Midbrain (tissue), 1 donor: ENCODE measurements around the gene ZC3H18.

Experiments used
- DNase-seq: peaks from one replicate; lab custom pipeline; 2025; lab: John Stamatoyannopoulos, UW

ZC3H18 gene

GRCh38 chr16:88532434-88533241 is 37.6 kb upstream of the ZC3H18 start:
- no peak for DNase-seq

- DNase-seq = peak; percentile 49
Measured at GRCh38 chr16:88533381-88533917, 36.8 kb upstream of the ZC3H18 start.

DNA sequence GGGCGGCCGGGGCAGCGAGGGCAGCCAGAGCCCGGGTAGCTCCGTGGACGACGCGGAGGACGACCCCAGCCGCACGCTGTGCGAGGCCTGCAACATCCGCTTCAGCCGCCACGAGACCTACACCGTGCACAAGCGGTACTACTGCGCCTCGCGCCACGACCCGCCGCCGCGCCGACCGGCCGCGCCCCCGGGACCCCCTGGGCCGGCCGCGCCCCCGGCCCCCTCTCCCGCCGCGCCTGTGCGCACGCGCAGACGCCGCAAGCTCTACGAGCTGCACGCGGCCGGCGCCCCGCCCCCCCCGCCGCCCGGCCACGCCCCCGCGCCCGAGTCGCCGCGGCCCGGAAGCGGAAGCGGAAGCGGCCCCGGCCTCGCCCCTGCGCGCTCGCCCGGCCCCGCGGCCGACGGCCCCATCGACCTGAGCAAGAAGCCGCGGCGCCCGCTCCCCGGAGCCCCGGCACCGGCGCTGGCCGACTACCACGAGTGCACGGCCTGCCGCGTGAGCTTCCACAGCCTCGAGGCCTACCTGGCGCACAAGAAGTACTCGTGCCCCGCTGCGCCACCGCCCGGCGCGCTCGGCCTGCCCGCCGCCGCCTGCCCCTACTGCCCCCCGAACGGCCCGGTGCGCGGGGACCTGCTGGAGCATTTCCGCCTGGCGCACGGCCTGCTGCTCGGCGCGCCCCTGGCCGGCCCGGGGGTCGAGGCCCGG is 36.1 kb upstream of the ZC3H18 start:
- peak; percentile 63 for DNase-seq

DNA sequence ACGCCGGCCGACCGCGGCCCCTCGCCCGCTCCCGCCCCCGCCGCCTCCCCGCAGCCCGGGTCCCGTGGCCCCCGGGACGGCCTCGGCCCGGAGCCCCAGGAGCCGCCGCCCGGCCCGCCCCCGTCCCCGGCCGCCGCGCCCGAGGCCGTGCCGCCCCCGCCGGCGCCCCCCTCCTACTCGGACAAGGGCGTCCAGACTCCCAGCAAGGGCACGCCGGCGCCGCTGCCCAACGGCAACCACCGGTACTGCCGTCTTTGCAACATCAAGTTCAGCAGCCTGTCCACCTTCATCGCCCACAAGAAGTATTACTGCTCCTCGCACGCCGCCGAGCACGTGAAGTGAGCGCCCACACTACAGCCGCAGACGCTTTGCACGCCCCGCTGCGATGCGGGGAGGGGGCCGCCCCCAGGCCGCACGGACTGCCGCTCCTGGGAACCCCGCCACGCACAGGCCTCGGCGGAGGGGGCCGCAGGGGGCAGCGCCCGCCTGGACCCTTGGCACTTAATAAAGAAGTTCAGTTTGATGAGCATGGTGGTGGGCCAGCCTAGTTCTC is 35.5 kb upstream of the ZC3H18 start:
- no peak for DNase-seq

DNA sequence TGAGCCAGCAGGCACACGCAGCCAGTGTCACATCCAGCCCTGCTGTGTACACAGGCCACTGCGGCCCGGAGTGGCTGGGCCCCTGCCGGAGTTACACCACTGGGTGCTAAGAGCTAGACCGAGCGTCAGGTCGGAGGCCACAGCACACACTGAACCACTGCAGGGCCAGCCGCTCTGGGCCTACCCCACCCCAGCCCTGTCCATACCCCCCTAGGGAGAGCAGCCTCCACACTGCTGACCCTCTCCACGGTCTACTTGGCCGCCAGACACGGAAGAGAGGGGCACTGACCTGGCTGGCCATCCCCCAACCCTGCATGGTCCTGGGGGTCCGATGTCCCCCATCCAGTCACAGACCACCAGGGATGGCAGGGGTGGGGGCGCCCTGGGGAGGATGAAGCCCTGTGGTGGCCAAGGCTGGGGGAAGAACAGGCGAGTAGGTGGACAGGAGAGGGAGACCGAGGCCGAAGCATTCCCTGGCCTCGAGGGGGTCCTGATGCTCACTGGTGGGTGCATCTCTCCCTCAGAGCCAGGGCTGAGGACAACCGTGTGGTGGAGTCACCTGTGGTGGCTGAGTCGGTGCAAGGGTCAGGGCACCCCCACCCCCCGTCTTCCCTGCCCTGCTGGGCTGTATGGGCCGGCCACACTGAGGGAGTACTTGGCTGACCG is 34.9 kb upstream of the ZC3H18 start:
- no peak for DNase-seq

DNA sequence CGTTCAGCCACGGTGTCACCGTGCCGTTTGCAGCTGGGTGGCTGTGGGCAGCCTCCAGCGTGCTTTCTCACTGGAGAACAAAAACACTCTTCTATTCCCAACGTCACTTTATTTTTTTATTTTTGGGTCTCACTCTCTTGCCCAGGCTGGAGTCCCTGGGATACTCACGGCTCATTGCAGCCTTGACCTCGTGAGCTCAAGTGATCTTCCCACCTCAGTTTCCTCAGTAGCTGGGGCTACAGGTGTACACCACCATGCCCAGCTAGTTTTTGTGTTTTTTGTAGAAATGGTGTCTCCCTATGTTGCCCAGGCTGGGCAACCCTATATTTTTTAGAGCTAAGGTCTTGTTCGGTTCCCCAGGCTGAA is 34.4 kb upstream of the ZC3H18 start:
- no peak for DNase-seq

DNA sequence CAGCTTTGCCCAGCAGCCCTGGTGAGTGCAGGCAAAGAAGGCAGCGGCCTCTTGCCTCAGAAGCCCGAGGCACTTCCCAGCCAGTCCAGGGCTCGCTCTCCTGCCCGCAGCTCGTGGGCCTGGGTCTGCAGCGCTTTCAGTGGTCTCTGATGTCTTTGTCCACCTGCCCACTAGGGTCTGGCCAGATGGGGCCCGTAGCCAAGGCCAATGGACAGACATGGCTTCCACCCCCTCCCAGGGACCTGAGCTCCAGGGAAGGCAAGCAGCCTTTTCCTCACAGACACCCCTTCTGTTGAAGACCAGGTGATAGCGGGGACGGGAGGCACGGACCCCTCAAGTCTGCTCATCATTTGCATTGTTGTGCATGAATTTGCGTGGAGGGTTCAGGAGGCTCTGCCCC is 33.7 kb upstream of the ZC3H18 start:
- no peak for DNase-seq

DNA sequence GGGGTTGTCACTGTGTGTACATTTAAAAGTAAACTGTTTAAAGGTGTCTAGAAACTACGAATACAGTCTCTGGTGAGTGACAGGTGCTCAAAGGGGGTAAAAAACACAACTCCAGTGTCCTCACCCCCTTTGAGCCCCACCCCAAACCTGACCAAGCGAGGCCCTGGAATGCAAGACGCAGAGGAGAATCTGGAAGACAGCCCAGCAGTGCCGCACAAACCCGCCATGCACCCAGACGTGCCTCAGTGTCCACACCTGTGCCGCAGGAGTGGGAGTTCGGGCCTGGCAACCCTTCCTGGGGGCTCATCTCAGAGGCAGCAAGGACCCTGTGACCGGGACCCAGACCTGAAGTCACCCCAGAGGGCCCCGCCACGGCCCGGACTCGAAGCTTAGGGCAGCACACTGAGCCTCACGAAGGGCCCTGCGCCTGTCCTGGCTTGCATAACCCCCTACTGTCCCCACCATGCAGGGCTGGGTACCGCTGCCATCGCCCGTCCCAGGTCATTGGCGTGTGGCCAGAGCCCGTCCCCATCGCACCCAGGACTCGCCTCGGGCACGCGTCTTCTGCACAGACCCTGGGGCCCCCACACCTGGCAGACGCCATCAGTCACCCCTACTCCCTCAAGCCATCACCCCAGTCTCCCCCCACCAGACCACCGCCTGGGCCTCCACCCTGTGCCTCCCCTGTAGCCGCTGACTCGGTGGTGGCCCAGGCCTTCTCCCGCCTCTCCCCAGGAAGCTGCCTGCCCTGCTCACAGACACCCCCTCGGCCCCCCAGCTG is 33.0 kb upstream of the ZC3H18 start:
- DNase-seq = no peak

DNA sequence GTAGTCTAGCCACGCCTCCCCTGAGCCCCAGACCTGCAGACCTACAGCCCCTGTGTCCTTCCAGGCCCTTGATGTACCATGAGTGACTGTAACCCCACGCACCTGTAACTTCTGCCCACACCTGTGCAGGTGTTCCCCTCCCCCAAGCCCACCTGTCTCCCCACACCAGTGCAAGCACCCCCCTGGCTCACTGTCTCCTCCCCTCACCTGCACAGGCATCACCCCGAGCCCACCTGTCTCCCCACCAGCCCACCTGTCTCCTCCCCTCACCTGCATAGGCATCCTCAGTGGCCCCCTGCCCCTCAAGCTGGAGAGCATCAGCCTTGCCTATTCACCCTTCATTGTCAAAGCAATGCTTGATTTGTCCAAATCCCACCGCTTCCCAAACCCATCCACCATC is 32.3 kb upstream of the ZC3H18 start:
- DNase-seq = no peak

GRCh38 chr16:88538366-88539060 is 31.7 kb upstream of the ZC3H18 start:
- no peak for DNase-seq

- no peak for DNase-seq
Measured at GRCh38 chr16:88539261-88539651, 30.9 kb upstream of the ZC3H18 start.

DNA sequence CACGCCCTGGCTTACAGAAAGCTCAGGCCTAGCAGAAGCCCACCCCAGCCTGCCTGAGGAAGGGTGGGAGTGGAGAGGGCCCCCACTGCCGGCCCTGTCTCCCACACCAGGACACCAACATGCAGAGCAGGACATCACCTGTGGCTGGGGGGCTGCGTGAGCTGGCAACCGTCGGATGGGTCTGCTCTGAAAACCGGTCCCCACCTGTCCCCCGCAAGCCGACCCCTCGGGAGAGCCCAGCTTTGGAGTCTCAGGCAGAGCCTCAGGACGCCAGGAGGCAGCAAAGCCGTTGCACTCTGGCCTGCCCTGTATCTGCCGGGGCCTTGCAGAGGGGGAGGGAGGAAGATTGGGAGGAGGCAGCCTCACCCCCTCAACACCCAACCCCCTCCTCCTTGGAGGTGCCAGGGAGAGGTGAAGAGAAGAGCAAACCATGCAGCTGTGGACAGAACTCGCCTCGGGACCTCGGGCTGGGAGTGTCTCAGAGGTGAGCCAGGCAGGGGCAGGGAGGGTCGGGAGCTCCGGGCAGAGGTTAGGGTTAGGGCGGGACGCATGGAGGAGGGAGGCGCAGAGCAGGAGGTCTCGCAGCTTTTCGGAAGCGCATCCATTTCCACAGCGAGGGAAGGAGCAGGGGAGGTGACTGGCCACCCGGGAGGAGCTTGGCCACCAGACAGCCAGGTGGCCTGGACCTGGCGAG is 30.4 kb upstream of the ZC3H18 start:
- DNase-seq = no peak

GRCh38 chr16:88540346-88540977 is 29.7 kb upstream of the ZC3H18 start:
- DNase-seq = no peak

DNA sequence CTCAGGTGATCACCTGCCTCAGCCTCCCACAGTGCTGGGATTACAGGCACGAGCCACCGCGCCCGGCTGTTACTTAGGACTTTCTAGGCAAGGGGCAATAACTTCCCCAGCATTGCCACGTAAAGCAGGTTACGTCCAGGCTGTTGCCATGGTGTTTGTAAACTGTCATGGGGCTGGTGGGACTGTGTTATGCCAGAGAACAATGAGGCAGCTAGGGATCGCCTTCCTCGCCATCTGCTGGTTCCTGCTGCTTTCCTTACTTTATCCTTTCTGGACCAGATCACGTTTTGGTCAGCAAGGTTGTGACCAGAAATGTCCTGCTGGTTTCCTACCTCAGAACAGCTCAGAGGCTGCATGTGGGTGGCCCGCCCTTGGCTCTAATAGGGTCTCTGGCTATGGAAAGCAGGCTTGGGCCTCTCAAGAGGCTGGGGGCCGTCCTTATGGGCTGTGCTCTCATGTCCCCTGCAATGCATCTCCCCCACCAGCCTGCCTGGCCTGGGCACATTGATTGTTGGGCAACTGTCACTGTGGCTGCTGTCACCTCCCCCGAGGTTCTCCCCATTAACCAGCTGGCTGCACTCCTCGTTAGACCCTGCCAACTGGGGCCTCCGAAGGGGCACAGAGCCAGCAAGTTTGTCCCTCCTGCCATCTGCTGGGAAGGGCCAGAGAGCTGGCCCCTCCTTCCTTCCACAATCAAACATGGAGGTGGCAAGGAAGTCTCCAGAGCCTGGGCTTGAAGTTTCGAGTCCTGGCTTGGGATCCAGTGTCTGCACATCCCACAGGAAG is 28.2 kb upstream of the ZC3H18 start:
- no peak for DNase-seq

- DNase-seq = no peak
Measured at GRCh38 chr16:88543230-88543813, 26.9 kb upstream of the ZC3H18 start.

DNA sequence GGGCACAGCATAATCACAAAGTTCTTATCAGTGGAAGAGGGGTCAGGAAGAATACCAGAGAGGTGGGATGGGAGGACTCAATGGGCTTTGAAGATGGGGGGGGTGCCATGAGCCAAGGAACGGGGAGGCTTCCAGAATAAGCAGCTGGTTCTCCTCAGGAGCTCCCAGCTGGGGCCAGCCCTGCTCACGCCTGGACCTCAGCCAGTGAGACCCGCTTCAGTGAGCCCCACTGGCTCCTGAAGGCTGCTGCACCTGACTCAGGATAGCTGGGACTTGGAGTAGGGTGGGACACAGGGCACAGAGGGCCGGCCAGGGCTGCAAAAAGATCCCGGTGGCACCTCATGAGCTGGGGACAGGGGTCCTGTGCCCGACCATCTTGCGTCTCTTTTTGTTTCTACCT is 24.4 kb upstream of the ZC3H18 start:
- DNase-seq = no peak

DNA sequence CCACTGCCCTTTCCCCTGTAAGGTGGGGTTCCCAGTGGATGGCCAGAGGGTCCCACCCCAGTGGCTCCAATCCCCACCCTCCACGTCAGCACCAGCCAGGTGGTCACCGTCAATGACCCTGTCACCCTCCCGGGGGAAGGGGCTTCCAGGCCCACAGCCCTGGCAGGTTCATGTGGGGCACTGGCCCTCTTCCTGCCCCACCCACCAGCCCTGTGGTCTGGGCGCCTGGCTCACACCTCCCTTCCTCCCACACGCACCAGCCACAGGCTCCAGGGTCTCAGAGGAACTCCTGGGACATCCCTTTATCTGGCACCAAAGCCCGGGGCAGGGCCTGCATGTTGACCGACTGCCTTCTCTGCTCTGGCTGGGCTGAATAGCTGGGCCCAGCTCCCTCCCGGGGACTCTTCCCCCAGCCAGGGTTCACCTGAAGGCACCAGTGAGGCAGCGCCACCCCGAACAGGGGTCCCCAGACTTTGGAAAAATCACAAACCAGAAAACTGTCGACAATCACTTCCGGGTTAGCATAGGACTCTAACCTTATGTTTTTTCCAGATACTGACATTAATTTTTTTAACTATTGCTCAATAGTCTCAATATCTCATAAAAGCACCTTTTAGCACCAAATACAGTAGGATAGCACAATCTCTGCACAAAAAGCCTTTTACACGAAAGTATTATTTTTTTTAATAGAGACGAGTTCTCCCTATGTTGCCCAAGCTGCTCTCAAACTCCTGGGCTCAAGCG is 21.9 kb upstream of the ZC3H18 start:
- no peak for DNase-seq

DNA sequence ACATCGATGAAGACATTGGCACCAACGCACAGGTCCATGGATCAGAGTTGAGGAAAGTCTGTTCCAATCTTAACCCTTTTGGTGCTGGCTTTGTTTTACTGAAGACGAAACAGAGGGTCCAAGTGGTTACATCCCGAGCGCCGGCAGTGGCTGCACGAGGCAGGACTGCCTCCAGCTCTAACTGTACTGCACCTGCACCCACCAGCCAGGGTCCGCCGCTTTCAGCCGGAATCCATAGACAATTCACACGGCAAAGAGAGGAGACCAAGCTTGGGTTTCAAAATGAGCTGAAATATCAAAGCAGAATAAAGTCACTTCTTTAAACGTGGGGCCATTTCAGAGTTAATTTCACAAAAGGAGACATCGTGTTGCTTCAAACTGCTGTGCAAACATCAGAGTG is 21.2 kb upstream of the ZC3H18 start:
- no peak for DNase-seq
